Lower leg skin (tissue), 3 donors: ENCODE results near the gene TIMM17A.

Experiments used
- POLR2A ChIP-seq, 2 donors: fragments of 450-650 bp; IDR thresholded peaks; one replicate each; pipeline ENCODE4 v1.6.1; 2016 to 2017; ENCODE audit warnings: antibody characterized with exemption in 2 of 2, mild to moderate bottlenecking in 1 of 2, moderate library complexity in 1 of 2
- TF ChIP-seq, protein P1 (sequence below), 3 donors: fragments of 450-650 bp; IDR thresholded peaks; one replicate each; pipeline ENCODE4 v1.5.1; 2016; ENCODE audit warnings: antibody characterized with exemption in 3 of 3, mild to moderate bottlenecking in 3 of 3, moderate library complexity in 2 of 3

DNA sequence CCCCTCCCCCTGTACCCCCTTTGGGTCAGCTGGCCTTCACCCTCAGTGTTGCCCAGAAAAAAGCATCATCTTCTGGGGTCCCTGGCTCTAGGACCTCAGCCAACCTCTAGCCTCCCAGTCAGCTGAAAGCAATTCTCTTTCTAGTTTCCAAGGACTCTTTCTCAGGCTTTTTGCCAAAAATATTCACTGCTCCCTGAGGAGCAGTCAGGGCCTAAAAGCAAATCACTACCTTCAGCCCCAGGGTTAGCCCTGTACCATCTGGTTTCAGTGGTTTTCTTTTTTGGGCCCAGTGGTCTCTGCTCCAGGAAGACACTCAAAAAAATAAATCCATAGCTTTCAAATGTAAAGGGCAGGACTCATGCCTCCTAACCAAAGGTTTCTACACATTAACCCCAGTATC is 5.8 kb upstream of the TIMM17A start:
- TF ChIP-seq, protein P1, sequence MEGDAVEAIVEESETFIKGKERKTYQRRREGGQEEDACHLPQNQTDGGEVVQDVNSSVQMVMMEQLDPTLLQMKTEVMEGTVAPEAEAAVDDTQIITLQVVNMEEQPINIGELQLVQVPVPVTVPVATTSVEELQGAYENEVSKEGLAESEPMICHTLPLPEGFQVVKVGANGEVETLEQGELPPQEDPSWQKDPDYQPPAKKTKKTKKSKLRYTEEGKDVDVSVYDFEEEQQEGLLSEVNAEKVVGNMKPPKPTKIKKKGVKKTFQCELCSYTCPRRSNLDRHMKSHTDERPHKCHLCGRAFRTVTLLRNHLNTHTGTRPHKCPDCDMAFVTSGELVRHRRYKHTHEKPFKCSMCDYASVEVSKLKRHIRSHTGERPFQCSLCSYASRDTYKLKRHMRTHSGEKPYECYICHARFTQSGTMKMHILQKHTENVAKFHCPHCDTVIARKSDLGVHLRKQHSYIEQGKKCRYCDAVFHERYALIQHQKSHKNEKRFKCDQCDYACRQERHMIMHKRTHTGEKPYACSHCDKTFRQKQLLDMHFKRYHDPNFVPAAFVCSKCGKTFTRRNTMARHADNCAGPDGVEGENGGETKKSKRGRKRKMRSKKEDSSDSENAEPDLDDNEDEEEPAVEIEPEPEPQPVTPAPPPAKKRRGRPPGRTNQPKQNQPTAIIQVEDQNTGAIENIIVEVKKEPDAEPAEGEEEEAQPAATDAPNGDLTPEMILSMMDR (IDR thresholded peaks at IDR 0.05), result no peak
- no peak for TF ChIP-seq POLR2A (IDR thresholded peaks at IDR 0.05)
